Astrocyte (in vitro differentiated cells and primary cell): Measurements from ENCODE around the gene TRIM26. TPM values are rescaled to one million over a fixed set of nuclear protein-coding genes. Genes with fewer than 3 reads are reported as not detected.

Source experiments
- DNase-seq: peaks from one replicate; pipeline ENCODE4 v3.0.0-alpha.2; 2010; ENCODE audit warnings: low read depth
- FAIRE-seq: peaks from 2 replicates; lab custom pipeline; 2011; peaks lifted over from hg19 to GRCh38; lab: Jason Lieb, UNC
- H2AFZ ChIP-seq: 2 replicates; pipeline ENCODE4 v1.6.0; 2012; ENCODE audit warnings: low read depth, low read length, inconsistent platforms
- H3K27ac ChIP-seq: 2 replicates; pipeline ENCODE4 v1.5.1; 2011; ENCODE audit warnings: low read depth, low read length, inconsistent platforms
- H3K27me3 ChIP-seq: 2 replicates; pipeline ENCODE4 v1.6.0; 2011; ENCODE audit warnings: low read length, inconsistent platforms; ENCODE audit not compliant: insufficient read depth
- H3K36me3 ChIP-seq: 2 replicates; pipeline ENCODE4 v1.5.1; 2011; ENCODE audit warnings: low read length, inconsistent platforms; ENCODE audit not compliant: insufficient read depth
- H3K4me1 ChIP-seq: 2 replicates; pipeline ENCODE4 v1.5.1; 2011; ENCODE audit warnings: low read length, inconsistent platforms; ENCODE audit not compliant: insufficient read depth
- H3K4me2 ChIP-seq: 2 replicates; pipeline ENCODE4 v1.6.0; 2012; ENCODE audit warnings: low read length, inconsistent platforms
- H3K4me3 ChIP-seq: 2 replicates; pipeline ENCODE4 v1.5.1; 2011; ENCODE audit warnings: low read depth, mild to moderate bottlenecking, low read length, inconsistent platforms; ENCODE audit not compliant: insufficient read depth
- H3K79me2 ChIP-seq: 2 replicates; pipeline ENCODE4 v1.6.0; 2012; ENCODE audit warnings: mild to moderate bottlenecking, low read length, inconsistent platforms; ENCODE audit not compliant: insufficient read depth
- H3K9ac ChIP-seq: 2 replicates; pipeline ENCODE4 v1.6.0; 2012; ENCODE audit warnings: mild to moderate bottlenecking, low read length, inconsistent platforms
- H3K9me3 ChIP-seq: 2 replicates; pipeline ENCODE4 v1.5.1; 2012; ENCODE audit warnings: low read depth, mild to moderate bottlenecking, low read length, inconsistent platforms; ENCODE audit not compliant: insufficient read depth
- H4K20me1 ChIP-seq: 2 replicates; pipeline ENCODE4 v1.6.0; 2012; ENCODE audit warnings: low read length, inconsistent platforms; ENCODE audit not compliant: insufficient read depth
- H3K27ac Mint-ChIP-seq: one replicate; pipeline ENCODE4 v1.8.0; 2021; ENCODE audit warnings: mild to moderate bottlenecking, mixed read lengths; ENCODE audit not compliant: unreplicated experiment
- H3K27me3 Mint-ChIP-seq: one replicate; pipeline ENCODE4 v1.8.0; 2021; ENCODE audit warnings: low read depth, mixed read lengths; ENCODE audit not compliant: unreplicated experiment
- H3K36me3 Mint-ChIP-seq: one replicate; pipeline ENCODE4 v1.8.0; 2021; ENCODE audit warnings: low read depth, mixed read lengths; ENCODE audit not compliant: unreplicated experiment
- H3K4me1 Mint-ChIP-seq: one replicate; pipeline ENCODE4 v1.8.0; 2021; ENCODE audit warnings: low read depth, mixed read lengths; ENCODE audit not compliant: unreplicated experiment
- H3K4me3 Mint-ChIP-seq: one replicate; pipeline ENCODE4 v1.8.0; 2021; ENCODE audit warnings: mild to moderate bottlenecking, moderate library complexity, mixed read lengths; ENCODE audit not compliant: unreplicated experiment
- H3K9me3 Mint-ChIP-seq: one replicate; pipeline ENCODE4 v1.8.0; 2021; ENCODE audit warnings: mild to moderate bottlenecking, mixed read lengths; ENCODE audit not compliant: unreplicated experiment
- CTCF ChIP-seq: IDR thresholded peaks from 2 replicates; pipeline ENCODE4 v1.5.1; 2011; ENCODE audit warnings: low read depth, mild to moderate bottlenecking, inconsistent platforms, low read length, moderate library complexity; ENCODE audit not compliant: insufficient read depth
- EZH2 ChIP-seq: IDR thresholded peaks from 2 replicates; pipeline ENCODE4 v1.6.1; 2012; ENCODE audit warnings: mild to moderate bottlenecking, low read length, inconsistent platforms; ENCODE audit not compliant: insufficient read depth
- total RNA-seq: library from RNA; stranded (reverse); gene quantifications from 2 replicates; pipeline ENCODE4 v1.2.1, GENCODE V29; 2021

Gene TRIM26
- total RNA-seq, 1 donor from 2014 or later: 52.8 TPM

DNA sequence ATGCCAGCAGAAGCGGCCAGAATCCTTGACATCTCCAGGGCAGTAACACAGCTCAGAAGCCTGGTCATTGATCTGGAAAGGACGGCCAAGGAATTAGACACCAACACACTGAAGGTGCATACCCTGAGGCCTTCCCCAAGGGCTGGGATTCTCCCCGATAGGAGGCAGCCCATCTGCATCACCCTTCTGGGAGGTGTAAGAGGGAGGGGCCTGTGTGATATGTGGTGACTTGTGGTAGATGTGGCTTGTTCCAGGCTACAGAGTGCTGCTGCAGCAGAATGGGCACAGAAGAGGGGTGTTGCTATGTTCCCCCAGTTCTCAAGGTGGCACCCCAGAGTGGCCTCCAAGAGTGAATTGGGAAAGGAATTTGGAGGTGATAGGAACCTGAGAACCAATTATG is 66.1 kb downstream of the TRIM26 start:
- Mint-ChIP-seq H3K36me3 (no peaks in the 10 kb centered on the region), H3K4me3 (no peak overlapping the region), H3K27ac (no peak overlapping the region), H3K27me3 (peaks cover 29% of the 10 kb centered on the region), H3K4me1 (peaks cover 7% of the 10 kb centered on the region), H3K9me3 (no peaks in the 10 kb centered on the region)
- no peaks in the 10 kb centered on the region for H3K79me2 ChIP-seq
- no peak overlapping the region for H3K4me3 ChIP-seq
- no peak overlapping the region for H3K9ac ChIP-seq
- H3K4me1 ChIP-seq: no peaks in the 10 kb centered on the region
- H2AFZ ChIP-seq: no peak overlapping the region
- no peaks in the 10 kb centered on the region for H4K20me1 ChIP-seq
- H3K27ac ChIP-seq: no peak overlapping the region
- no peak for DNase-seq
- no peak overlapping the region for H3K4me2 ChIP-seq
- no peak for FAIRE-seq
- no peaks in the 10 kb centered on the region for H3K36me3 ChIP-seq
- H3K27me3 ChIP-seq: peaks cover 19% of the 10 kb centered on the region
- TF ChIP-seq CTCF (no peak), EZH2 (no peak)
- no peaks in the 10 kb centered on the region for H3K9me3 ChIP-seq

DNA sequence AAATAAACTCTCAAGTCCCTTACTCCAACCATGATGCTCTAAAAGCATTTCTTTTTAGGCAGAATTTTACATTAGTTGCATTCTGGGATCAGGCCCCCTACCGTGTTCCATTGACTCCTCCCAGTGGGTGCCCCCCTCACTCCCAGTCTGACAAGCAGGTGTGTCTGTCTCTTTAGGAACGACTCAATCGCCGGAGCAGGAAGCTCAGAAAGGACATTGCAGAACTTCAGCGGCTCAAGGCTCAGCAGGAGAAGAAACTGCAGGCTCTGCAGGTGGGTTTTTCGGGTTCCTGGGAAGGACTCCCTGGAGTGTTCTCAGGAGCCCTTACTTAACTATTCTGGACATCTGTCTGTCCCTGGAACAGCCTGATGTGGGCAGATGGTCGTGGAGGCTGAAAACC is 67.4 kb downstream of the TRIM26 start:
- DNase-seq (no peak), FAIRE-seq (no peak)
- no peaks in the 10 kb centered on the region for H4K20me1 ChIP-seq
- no peaks in the 10 kb centered on the region for H3K9me3 ChIP-seq
- Mint-ChIP-seq H3K4me3 (no peak overlapping the region), H3K27me3 (peaks cover 29% of the 10 kb centered on the region), H3K27ac (no peak overlapping the region), H3K9me3 (no peaks in the 10 kb centered on the region), H3K4me1 (peaks cover 7% of the 10 kb centered on the region), H3K36me3 (no peaks in the 10 kb centered on the region)
- H3K9ac ChIP-seq: no peak overlapping the region
- no peak overlapping the region for H3K27ac ChIP-seq
- no peak overlapping the region for H3K4me3 ChIP-seq
- no peaks in the 10 kb centered on the region for H3K79me2 ChIP-seq
- H3K27me3 ChIP-seq: peaks cover 28% of the 10 kb centered on the region
- H2AFZ ChIP-seq: no peak overlapping the region
- TF ChIP-seq CTCF (no peak), EZH2 (no peak)
- no peaks in the 10 kb centered on the region for H3K36me3 ChIP-seq
- no peak overlapping the region for H3K4me2 ChIP-seq
- H3K4me1 ChIP-seq: no peaks in the 10 kb centered on the region

DNA sequence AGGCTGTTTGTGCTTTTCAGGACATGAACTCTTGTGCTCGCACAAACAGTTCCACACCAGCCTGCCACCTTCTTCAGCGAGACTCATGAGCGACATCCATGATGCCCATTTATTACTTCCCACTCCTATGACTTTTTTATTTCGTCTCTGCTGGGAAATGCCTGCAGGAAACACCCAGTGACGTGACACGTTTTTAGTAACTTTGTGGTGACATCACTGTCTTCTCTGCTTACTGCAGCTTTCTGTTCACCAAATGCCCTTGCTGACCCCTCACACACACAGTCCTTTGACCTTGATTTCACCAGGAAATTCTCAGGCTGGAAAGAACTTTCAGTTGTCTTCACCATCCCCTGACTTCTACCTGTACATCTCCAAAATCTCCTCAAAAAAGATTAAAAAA is 68.4 kb downstream of the TRIM26 start:
- TF ChIP-seq CTCF (no peak), EZH2 (no peak)
- Histone ChIP-seq H4K20me1 (no peaks in the 10 kb centered on the region), H3K27ac (no peak overlapping the region)

More for the DNA sequence above, 68.4 kb downstream of the TRIM26 start:
- H3K9me3 Mint-ChIP-seq: peaks cover 2% of the 10 kb centered on the region
- Histone ChIP-seq H3K9me3 (no peaks in the 10 kb centered on the region), H3K36me3 (no peaks in the 10 kb centered on the region), H3K79me2 (no peaks in the 10 kb centered on the region), H3K27me3 (peaks cover 30% of the 10 kb centered on the region), H3K4me1 (no peaks in the 10 kb centered on the region), H3K9ac (no peak overlapping the region), H2AFZ (no peak overlapping the region), H3K4me2 (no peak overlapping the region), H3K4me3 (no peak overlapping the region)
- H3K27me3 Mint-ChIP-seq: peaks cover 28% of the 10 kb centered on the region
- H3K27ac Mint-ChIP-seq: no peak overlapping the region
- no peak overlapping the region for H3K4me3 Mint-ChIP-seq
- peaks cover 1% of the 10 kb centered on the region for H3K4me1 Mint-ChIP-seq
- H3K36me3 Mint-ChIP-seq: no peaks in the 10 kb centered on the region
- no peak for FAIRE-seq
- DNase-seq: no peak
